ENCODE data around the gene GGNBP2. TPM values are rescaled to one million over a fixed set of nuclear protein-coding genes. Genes with fewer than 3 reads are reported as not detected.

GGNBP2 gene
- total RNA-seq, 1 experiment from 2014 or later, result 42.8 TPM

DNA sequence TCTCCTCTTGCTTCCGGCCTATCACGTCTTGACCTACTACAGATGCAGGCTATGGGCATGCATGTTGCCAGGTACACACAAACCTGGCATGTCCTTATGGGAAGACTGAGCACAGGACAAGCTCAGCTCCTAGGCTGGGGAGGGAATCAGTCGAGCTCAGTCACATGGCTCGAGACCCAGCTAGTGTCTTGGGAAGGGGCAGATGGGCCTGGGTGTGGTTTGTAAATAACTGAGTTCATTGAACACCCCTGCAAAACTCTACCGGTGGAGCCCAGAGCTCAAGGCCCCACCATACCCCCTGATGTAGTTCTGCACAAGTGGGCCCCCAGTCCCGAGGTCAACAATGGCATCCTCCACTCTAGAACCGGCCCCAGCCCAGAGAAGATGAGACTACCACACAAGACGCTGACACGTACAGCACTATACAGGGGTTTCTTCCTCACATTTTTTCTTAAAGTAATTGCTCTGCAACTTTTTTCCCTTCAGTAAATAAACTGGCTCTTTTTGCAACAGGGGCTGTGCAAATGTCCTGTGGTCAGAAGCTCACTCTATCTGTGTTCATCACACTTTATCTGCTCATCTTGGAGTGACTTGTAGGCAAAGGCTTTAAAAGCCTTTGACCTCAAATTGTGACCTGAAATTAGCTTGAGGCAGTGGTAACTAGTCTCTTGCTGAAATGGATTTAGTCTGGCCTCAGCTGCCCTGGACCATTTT is 35.3 kb upstream of the GGNBP2 start:
- DNase-seq (ENCODE audit: low read depth, low spot score), result no peak
- in situ Hi-C loops (cut with HindIII; ENCODE audit: low pct_unique_long_range_greater_than_20kb, low sequenced_read_pairs), result no loop called here

DNA sequence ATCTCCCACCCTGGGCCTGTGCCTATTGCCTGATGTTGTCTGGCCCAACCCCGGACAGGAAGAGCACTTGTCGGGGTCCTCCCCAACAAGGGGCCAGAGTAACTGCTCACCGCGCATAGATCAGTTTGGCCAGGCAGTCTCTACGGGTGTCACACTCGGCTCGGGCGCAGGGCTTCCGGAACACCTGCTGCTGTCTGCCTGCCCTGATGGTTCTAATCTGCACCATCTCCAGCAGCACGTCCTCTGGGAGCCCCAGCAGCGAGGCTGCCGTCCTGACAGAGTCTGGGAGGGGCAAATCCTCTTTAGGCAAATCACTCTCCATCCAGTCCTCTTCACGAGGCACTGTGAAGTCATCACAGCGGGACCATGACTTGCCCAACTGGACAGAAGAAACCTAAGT is 34.1 kb upstream of the GGNBP2 start:
- no peak for DNase-seq (ENCODE audit: low read depth, low spot score)
- in situ Hi-C loops (cut with HindIII; ENCODE audit: low pct_unique_long_range_greater_than_20kb, low sequenced_read_pairs), result no loop called here

DNA sequence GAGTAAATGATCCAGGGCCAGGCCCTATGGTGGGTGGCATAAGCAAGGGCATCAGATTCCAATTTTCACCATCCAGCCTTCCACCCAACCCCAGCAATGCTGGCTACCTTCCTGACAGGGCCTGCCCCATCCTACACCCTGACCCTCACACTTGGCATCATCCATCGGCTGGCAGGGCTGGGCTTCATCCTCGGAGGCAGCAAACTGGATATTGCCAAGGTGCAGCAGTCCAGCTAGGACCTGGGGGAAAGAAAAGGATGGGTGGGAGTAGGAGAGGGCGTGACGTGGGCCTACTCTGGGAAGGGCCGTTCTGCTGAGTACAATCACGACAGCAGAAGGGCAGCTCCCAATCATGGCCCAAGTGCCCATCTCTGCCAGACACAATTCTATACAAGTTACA is 33.5 kb upstream of the GGNBP2 start:
- no peak for DNase-seq (ENCODE audit: low read depth, low spot score)
- in situ Hi-C loops (cut with HindIII; ENCODE audit: low pct_unique_long_range_greater_than_20kb, low sequenced_read_pairs), result no loop called here

DNA sequence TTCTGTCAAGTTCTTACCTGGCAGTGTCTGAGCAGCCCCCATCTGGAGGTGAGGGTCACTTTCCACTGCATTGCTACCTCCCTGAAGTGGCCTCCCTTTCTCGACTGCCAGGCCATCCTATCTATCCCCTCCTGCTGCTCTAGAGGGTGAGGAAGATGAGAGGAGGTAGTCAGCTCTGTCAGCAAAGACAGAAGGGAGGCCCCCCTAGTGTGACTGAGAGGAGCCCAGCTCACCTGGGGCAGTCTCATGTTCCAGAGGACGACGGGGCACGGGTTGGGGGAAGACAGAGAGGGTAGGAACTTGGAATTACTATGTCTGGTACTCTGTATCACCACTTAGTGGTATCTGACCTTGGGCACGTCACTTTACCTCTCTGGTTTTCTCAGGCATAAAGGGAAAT is 32.1 kb upstream of the GGNBP2 start:
- DNase-seq (ENCODE audit: low read depth, low spot score), result no peak
- in situ Hi-C loops (cut with HindIII; ENCODE audit: low pct_unique_long_range_greater_than_20kb, low sequenced_read_pairs), result no loop called here

DNA sequence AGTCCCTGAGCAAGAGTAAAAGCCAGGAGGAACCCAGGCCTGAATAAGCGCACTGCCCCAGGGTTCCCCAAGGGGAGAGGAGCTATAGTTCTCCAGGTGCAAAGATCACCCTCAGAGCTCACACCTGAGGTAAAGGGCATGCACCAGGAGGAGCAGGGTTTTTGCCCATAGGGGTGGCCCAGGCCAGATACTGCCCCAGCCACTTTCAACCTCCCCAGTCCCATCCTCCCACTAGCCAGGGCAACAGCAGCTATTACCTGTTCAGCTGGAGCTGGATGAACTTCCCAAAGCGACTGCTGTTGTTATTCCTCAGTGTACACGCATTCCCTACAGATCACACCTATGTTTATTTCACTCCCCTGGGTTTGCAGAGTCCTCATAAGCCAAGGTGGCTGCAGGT is 29.9 kb upstream of the GGNBP2 start:
- in situ Hi-C loops (cut with HindIII; ENCODE audit: low pct_unique_long_range_greater_than_20kb, low sequenced_read_pairs), result no loop called here
- DNase-seq (ENCODE audit: low read depth, low spot score), result no peak

DNA sequence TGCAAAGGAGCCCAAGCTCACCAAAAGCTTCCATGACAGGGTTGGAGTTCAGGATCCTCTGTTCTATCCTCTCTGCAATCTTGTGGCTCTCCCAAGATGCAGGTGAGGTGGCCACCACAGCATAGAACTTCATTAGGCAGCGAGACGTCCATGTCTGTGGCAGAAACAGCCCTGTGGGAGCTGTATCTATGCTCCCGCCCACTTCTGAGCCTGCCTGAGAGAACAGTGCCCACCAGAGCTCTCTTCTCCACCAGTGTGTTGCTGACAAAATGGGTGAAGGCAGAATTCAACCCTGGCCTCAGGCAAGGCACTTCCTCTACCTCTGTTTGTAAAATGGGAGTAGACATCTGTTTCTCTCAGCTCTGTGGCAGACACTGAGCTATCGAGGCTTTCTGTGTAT is 28.9 kb upstream of the GGNBP2 start:
- in situ Hi-C loops (cut with HindIII; ENCODE audit: low pct_unique_long_range_greater_than_20kb, low sequenced_read_pairs), result no loop called here
- no peak for DNase-seq (ENCODE audit: low read depth, low spot score)

DNA sequence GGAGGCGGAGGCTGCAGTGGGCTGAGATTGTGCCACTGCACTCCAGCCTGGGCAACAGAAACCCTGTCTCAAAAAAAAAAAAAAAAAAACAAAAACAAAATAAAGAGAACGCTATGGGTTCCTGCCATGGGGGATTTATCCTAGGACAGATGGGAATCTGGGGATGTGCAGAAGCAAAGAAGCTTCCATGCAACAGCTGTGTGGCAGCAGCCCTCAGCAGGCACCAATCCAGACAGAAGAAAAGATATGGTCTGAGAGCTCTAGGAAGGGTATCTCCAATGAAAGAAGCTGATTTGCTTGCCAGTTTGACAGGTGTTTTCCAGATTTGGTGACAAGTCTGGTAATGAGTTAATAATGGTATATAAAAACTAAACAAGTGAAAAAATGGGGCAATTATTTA is 21.6 kb upstream of the GGNBP2 start:
- DNase-seq (ENCODE audit: low read depth, low spot score), result no peak
- in situ Hi-C loops (cut with HindIII; ENCODE audit: low pct_unique_long_range_greater_than_20kb, low sequenced_read_pairs), result no loop called here

DNA sequence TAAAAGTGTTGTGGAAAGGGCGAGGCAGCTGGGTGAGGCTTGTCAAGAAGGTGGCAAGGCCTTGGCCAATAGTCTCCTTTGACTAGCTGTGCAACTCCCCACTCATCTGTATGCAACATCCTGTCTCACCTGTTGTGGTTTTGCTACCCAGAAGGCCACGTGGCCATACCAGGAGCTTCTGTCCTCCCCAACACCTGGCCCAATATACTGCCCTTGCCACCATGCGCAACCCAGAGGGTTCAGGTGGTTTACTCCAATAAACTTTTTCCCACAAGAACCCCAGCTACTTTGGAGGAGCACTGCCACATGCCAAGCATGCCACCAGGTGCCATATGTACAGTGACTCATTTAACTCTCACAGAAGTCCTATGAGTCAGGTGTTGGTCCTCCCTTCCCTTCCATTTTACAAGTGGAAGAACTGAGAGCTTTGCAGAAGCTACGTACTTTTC is 20.3 kb upstream of the GGNBP2 start:
- no peak for DNase-seq (ENCODE audit: low read depth, low spot score)

DNA sequence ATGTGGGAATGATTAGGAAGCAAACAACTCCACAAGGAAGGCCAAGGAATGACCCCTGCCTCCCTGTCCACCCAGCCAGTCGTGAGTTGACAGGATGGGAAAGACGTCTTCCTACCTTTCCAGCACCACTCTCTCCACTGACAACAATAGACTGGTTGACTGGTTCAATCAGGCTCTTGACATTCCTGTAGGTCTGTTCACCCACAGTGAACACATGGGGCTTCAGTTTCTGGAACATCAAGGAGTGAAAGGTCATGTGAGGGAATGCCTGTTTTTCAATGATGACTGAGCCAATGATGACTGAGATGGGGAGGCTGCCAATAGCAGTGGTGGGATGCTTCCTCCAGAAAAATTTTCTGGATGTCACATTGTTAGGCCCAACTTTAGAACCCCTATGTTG is 19.6 kb upstream of the GGNBP2 start:
- in situ Hi-C loops (cut with HindIII; ENCODE audit: low pct_unique_long_range_greater_than_20kb, low sequenced_read_pairs), result no loop called here
- no peak for DNase-seq (ENCODE audit: low read depth, low spot score)

More for the DNA sequence above, 20.3 kb upstream of the GGNBP2 start:
- in situ Hi-C loops (cut with HindIII; ENCODE audit: low pct_unique_long_range_greater_than_20kb, low sequenced_read_pairs), result no loop called here

DNA sequence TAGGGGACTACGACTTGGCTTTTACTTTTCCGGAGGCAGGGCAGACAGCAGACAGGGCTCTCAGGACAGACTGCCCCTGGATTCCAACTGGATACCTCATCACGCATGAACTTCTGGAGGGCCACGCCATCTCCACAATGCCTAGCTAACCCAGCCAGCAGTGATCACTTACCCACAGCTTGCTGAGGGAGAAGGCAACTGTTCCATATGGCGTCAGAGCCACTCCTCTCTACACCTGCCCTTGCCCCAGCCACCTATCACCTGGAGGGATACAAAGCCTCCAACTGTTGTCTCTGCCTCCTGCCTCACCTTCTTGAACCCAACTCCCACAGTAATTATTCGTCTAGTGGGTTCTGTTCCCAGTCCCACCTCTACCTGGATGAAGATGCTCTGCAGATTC is 18.8 kb upstream of the GGNBP2 start:
- in situ Hi-C loops (cut with HindIII; ENCODE audit: low pct_unique_long_range_greater_than_20kb, low sequenced_read_pairs), result no loop called here

DNA sequence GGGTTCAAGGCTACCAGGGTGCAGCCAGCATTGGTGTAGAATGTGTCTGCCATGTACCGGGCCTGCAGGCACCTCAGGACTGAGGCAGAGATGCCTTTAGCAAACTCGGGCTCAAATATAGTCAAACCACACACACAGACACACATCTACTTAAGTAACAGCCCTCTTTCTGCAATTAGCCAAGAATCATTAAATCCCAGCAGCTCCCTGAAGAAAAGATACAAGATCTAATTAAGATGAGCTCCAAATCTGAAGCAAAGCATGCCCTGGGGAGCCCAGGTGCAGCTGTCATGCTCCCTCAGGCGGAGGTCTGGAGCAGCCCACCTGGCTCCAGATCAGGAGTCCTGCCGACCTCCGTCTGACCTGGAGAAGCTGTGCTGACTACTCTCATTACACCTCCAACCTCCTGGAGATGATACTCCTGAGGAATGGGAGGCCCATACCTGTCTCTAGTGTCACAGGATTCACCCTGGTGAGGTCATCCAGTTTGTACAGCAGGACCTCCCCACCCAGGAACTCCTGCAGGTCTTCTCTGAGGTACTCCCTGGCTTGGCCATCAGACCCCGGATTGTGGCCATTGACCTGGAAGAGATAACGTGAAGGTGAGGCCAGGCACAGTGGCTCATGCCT is 17.0 kb upstream of the GGNBP2 start:
- in situ Hi-C loops (cut with HindIII; ENCODE audit: low pct_unique_long_range_greater_than_20kb, low sequenced_read_pairs), result no loop called here
- DNase-seq (ENCODE audit: low read depth, low spot score), result no peak

More for the DNA sequence above, 18.8 kb upstream of the GGNBP2 start:
- DNase-seq (ENCODE audit: low read depth, low spot score), result no peak

DNA sequence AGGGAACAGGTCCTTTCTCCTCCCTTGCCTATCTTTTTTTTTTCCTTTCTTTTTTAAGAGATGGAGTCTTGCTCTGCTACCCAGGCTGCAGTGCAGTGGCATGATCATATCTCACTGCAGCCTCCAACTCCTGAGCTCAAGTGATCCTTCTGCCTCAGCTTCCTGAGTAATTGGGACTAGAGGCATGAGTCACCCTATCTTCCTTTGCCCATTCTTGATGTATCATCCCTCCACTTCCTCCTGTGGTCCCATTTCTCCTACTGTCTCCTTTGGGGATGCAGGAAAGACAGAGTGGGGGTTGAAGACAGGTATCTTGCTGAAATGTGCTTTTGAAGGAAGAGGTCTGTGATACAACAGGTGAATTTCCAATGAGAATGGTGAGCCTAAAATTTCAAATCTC is 15.6 kb upstream of the GGNBP2 start:
- no peak for DNase-seq (ENCODE audit: low read depth, low spot score)
- in situ Hi-C loops (cut with HindIII; ENCODE audit: low pct_unique_long_range_greater_than_20kb, low sequenced_read_pairs), result no loop called here

DNA sequence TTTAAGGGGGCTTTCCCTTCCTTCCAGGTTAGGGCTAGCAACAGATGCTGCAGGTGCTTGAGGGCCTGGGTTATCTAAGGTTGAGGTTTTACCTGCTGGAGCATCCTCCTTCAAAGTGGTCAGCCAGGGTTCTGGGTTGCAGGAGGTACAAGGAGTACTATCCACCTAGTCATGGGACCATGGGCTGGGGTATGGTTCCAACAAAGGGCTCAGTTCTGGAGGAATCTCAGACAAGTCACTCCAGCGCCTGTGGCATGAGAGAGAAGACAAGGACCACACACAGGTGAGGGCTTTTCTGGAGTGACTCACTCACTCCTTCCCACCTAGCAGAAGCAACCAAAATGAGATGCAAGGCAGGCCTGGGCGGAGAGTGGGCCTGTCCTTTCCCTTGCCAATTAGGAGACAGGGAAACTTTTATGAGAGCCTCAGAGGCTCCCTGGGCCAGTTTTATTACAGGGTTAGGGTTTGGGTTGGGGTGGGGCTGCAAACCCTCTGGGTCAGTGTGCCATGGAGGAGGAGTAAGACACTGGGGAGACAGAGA is 12.2 kb upstream of the GGNBP2 start:
- no peak for DNase-seq (ENCODE audit: low read depth, low spot score)
- in situ Hi-C loops (cut with HindIII; ENCODE audit: low pct_unique_long_range_greater_than_20kb, low sequenced_read_pairs), result no loop called here

DNA sequence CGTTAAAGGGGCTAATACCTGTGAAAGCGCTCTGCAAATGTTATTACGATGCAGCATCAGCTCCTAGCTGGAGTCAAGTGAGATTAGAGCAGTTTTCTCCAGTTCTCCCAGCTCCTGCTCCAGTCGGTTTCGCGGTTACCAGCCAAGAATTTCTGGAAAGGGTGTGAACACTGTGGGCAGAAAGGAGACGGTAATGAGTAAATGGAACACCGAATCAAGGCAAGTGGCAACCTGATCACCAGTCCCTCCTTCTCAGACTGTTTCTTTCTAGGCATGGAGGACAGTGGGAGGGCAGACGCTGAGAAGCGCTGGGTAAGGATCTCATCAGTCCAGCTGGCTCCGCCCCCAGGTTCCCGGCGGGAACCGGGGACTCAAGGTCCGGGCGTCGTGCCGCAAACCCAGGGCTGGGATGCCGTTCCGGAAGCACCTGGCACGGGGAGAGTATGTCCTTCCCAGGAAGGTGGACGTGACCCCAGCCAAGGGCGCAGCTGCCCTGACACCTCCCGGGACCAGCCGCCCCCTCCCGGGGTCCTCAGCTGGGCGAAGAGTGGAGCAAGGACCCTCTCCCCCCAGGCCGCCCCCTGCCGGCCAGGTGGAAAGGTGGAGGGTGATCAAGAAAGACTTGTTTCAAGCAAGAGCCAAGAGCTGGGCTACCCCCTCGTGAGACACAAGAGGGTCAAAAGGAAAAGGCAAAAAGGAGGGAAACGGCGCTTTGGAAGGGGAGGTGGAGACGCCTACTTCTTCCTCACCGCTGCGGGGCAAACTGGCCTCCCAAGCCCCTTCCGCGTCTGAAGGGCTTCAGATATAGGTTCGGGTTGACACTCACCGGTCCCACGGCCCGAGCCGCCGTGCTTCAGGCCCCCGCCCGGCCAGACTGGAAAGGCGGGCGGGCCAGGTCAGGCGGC is 10.5 kb upstream of the GGNBP2 start:
- in situ Hi-C loops (cut with HindIII; ENCODE audit: low pct_unique_long_range_greater_than_20kb, low sequenced_read_pairs), result no loop called here
- DNase-seq (ENCODE audit: low read depth, low spot score), result peak; percentile 71

DNA sequence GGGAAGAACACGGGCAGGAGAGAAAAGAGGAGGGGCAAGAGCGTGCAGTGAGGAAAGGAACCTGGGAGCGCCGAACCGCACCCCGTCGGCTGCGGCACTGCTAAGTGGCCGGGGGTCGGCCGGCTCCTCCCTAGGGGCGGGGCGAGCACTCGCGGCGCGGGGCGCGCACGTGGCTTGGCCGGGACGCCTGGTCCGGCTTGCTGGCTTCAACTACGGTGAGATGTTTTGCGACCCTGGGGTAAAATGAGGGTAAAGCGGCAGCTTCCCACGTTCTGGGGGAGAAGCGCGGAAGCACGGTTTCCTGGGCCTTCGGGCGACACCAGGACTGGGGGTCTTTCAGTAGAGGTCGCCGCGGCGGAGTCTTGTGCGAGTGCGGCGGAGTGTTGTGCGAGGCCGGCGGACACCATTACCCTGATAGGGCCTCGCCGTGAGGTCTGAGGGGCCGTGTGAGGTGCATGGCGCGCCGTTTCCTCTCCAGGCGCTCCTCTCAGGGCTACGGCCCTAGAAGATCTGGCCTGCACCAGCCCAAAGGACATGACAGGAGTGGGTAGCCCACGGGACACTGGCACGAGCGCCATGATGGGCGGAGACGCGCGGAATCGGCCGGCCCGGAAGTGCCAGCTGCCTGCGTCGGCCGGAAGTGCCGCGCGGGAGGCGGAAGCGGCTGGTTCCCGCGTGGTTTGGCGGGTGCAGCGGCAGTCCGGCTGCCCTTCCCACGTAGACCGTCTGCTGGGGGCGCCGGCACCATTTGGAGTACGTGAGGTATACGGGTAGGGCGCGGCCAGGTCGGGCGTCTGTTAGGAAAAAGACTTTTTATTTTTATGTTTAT is 9.7 kb upstream of the GGNBP2 start, which contains the start of the genes MYO19 and PIGW:
TSS of gene MYO19 (minus strand) at position 29 of the 829 bp plus-strand sequence. CDS start 2,330 bp downstream, outside the sequence.
TSS of gene PIGW (plus strand) at position 148 of the 829 bp plus-strand sequence. CDS start 2,115 bp downstream, outside the sequence.
- DNase-seq (ENCODE audit: low read depth, low spot score), result peak; percentile 90

DNA sequence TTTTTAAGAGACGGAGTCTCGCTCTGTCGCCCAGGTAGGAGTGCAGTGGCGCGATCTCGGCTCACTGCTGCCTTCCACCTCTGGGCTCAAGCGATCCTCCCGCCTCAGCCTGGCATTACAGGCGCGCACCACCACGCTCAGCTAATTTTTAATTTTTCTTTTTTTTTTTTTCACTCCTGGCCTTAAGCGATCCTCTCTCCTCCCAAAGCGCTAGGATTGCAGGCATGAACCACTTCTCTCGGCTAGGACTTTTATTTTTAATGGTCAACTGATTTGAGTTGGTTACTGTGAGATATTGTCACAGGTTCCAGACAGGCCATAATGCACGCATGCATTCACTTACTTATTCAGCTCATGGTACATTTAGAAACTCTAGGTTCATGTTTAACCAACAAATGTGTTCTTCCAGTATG is 9.0 kb upstream of the GGNBP2 start:
- no peak for DNase-seq (ENCODE audit: low read depth, low spot score)
- in situ Hi-C loops (cut with HindIII; ENCODE audit: low pct_unique_long_range_greater_than_20kb, low sequenced_read_pairs), result no loop called here

More for the DNA sequence above, 9.7 kb upstream of the GGNBP2 start, which contains the start of the genes MYO19 and PIGW:
- in situ Hi-C loops (cut with HindIII; ENCODE audit: low pct_unique_long_range_greater_than_20kb, low sequenced_read_pairs), result no loop called here

DNA sequence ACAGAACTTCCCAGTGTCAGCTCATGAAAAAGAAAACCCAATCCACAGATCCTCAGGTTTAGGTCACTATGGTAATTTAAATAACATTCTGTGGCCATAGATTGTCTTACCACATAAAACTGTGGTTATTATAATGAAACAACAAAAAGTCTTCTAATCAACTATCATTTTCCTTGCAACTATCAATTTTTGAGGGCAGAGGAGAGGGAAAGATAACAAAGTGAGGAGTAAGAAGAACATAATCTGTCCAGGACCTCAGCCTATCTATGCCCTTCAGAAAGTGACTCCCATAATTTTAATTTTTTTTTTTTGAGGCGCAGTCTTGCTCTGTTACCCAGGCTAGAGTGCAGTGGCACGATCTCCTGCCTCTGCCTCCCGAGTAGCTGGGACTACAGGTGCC is 4.0 kb upstream of the GGNBP2 start:
- no peak for DNase-seq (ENCODE audit: low read depth, low spot score)
- in situ Hi-C loops (cut with HindIII; ENCODE audit: low pct_unique_long_range_greater_than_20kb, low sequenced_read_pairs), result no loop called here
